ENCODE data around the gene RIC8B. TPM values are rescaled to one million over a fixed set of nuclear protein-coding genes. Genes with fewer than 3 reads are reported as not detected.
A peak's percentile ranks its signal among the peaks of the same experiment; 100 is the strongest.

The RIC8B gene
- total RNA-seq, 1 donor from 2014 or later, result 19.7 TPM

DNA sequence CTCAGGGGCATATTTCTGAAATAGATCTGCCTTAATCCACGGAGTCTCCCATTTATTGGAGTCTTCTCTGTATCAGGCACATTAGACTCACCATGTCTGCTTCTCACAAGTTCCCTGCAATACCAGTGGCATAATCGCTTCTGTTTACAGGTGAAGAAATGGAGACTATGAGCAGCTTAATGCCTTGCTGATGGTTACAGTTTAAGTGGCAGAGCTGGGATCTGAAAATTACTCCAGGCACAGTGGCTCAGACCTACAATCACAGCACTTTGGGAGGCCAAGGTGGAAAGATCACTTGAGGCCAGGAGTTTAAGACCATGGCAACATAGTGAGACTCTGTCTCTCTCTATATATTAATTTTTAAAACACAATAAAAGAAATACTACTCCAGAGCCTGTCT, 7.3 kb upstream of the RIC8B start:
- H3K4me3 Mint-ChIP-seq (ENCODE audit: unreplicated experiment), result no peak overlapping the region
- Histone ChIP-seq H3K79me2 (ENCODE audit: insufficient read depth, low read length) (no peaks in the 10 kb centered on the region), H3K4me1 (ENCODE audit: insufficient read depth, low read length) (peaks cover 32% of the 10 kb centered on the region), H3K36me3 (ENCODE audit: insufficient read depth, low read length) (no peaks in the 10 kb centered on the region), H3K4me2 (ENCODE audit: low read length) (no peak overlapping the region), H3K27ac (ENCODE audit: low read depth, low read length) (peak overlapping the region; percentile 16), H2AFZ (ENCODE audit: low read depth, low read length) (peak overlapping the region; percentile 37), H3K9me3 (ENCODE audit: insufficient read depth, low read depth, low read length) (no peaks in the 10 kb centered on the region), H3K27me3 (ENCODE audit: insufficient read depth, low read length) (no peaks in the 10 kb centered on the region), H4K20me1 (ENCODE audit: insufficient read depth, low read length) (no peaks in the 10 kb centered on the region), H3K4me3 (ENCODE audit: insufficient read depth, low read depth, low read length) (no peak overlapping the region), H3K9ac (ENCODE audit: low read length) (no peak overlapping the region)
- DNase-seq (ENCODE audit: low read depth) (no peak), FAIRE-seq (peak; percentile 23)
- peak overlapping the region; percentile 79 for H3K27ac Mint-ChIP-seq (ENCODE audit: unreplicated experiment)
- peaks cover 43% of the 10 kb centered on the region for H3K4me1 Mint-ChIP-seq (ENCODE audit: low read depth, unreplicated experiment)
- TF ChIP-seq EZH2 (IDR thresholded peaks at IDR 0.05; ENCODE audit: insufficient read depth, low read length), result no peak
- TF ChIP-seq, protein P1, sequence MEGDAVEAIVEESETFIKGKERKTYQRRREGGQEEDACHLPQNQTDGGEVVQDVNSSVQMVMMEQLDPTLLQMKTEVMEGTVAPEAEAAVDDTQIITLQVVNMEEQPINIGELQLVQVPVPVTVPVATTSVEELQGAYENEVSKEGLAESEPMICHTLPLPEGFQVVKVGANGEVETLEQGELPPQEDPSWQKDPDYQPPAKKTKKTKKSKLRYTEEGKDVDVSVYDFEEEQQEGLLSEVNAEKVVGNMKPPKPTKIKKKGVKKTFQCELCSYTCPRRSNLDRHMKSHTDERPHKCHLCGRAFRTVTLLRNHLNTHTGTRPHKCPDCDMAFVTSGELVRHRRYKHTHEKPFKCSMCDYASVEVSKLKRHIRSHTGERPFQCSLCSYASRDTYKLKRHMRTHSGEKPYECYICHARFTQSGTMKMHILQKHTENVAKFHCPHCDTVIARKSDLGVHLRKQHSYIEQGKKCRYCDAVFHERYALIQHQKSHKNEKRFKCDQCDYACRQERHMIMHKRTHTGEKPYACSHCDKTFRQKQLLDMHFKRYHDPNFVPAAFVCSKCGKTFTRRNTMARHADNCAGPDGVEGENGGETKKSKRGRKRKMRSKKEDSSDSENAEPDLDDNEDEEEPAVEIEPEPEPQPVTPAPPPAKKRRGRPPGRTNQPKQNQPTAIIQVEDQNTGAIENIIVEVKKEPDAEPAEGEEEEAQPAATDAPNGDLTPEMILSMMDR (IDR thresholded peaks at IDR 0.05; ENCODE audit: insufficient read depth, low read depth, low read length), result no peak
- H3K9me3 Mint-ChIP-seq (ENCODE audit: unreplicated experiment), result no peaks in the 10 kb centered on the region
- no peaks in the 10 kb centered on the region for H3K27me3 Mint-ChIP-seq (ENCODE audit: low read depth, unreplicated experiment)
- no peaks in the 10 kb centered on the region for H3K36me3 Mint-ChIP-seq (ENCODE audit: low read depth, unreplicated experiment)

DNA sequence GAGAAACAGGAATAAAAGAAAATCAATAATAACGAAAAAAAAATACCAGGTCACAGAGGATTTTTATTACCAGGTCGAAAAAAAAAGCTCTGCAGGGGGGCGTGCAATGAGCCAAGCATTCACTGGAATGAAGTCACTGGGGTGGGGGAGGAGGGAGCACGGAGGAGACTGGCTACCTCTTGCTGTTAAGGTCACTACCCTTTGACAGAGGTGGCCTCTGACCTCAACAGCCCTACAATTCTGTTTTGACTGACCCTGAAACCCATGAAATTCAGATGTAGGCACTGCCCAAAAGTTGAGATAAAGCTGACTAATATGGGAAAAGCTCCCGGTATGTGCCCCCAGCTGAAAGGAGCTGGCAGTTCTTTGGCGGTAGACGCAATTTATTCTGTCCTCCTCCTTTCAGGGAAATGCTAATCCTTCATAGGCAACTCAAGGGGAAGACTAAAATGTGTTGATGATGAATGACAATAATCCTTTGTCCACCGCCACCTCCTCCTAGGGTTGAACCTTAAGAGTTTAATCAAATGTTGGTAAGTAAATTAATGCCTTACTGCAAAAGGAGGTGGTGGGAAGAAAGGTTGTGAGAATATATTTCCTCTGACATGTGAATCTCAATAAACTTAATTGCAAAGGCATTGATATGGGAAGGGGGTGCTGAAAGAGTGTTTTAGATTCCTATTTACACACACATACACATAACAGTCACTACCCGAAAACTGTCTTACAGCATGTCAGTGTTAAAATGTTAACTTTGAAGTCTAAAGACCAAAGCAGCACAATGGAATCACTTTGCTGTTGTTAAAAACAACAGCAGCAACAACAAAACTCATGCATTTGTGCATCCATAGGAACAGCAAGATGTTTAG, 6.3 kb upstream of the RIC8B start:
- no peaks in the 10 kb centered on the region for H3K79me2 ChIP-seq (ENCODE audit: insufficient read depth, low read length)
- Mint-ChIP-seq H3K27ac (ENCODE audit: unreplicated experiment) (peak overlapping the region; percentile 95), H3K4me1 (ENCODE audit: low read depth, unreplicated experiment) (peaks cover 43% of the 10 kb centered on the region), H3K27me3 (ENCODE audit: low read depth, unreplicated experiment) (no peaks in the 10 kb centered on the region), H3K36me3 (ENCODE audit: low read depth, unreplicated experiment) (no peaks in the 10 kb centered on the region), H3K4me3 (ENCODE audit: unreplicated experiment) (peak overlapping the region; percentile 43), H3K9me3 (ENCODE audit: unreplicated experiment) (no peaks in the 10 kb centered on the region)
- H3K4me2 ChIP-seq (ENCODE audit: low read length), result peak overlapping the region; percentile 76
- no peaks in the 10 kb centered on the region for H3K27me3 ChIP-seq (ENCODE audit: insufficient read depth, low read length)
- TF ChIP-seq, protein P1 (IDR thresholded peaks at IDR 0.05; ENCODE audit: insufficient read depth, low read depth, low read length), result no peak
- TF ChIP-seq EZH2 (IDR thresholded peaks at IDR 0.05; ENCODE audit: insufficient read depth, low read length), result no peak
- FAIRE-seq (no peak), DNase-seq (ENCODE audit: low read depth) (peak; percentile 64)
- no peak overlapping the region for H2AFZ ChIP-seq (ENCODE audit: low read depth, low read length)
- H3K9ac ChIP-seq (ENCODE audit: low read length), result peak overlapping the region; percentile 58
- no peaks in the 10 kb centered on the region for H4K20me1 ChIP-seq (ENCODE audit: insufficient read depth, low read length)
- peak overlapping the region; percentile 70 for H3K27ac ChIP-seq (ENCODE audit: low read depth, low read length)
- H3K4me3 ChIP-seq (ENCODE audit: insufficient read depth, low read depth, low read length), result peak overlapping the region; percentile 38
- no peaks in the 10 kb centered on the region for H3K9me3 ChIP-seq (ENCODE audit: insufficient read depth, low read depth, low read length)
- H3K36me3 ChIP-seq (ENCODE audit: insufficient read depth, low read length), result no peaks in the 10 kb centered on the region
- peaks cover 32% of the 10 kb centered on the region for H3K4me1 ChIP-seq (ENCODE audit: insufficient read depth, low read length)

DNA sequence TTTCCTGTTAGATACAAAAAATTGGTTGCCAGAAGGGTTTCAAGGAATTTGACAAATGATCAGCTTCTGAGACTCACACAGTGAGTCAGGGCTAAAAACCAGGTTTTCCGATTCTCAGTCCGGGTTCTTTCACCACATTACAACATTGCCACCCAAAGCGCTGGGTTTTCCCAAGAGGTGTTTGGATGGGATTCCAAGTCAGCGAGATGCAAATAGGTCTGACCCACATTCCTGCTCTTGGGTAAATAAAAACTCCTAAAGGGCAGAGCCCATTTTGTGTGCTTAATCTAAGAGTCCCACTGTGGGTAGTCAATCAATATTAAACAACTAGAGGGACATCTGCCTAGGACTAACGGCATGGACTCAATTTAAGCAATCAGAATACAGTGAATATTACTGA, 5.4 kb upstream of the RIC8B start:
- FAIRE-seq (no peak), DNase-seq (ENCODE audit: low read depth) (peak; percentile 87)
- Histone ChIP-seq H4K20me1 (ENCODE audit: insufficient read depth, low read length) (no peaks in the 10 kb centered on the region), H3K27ac (ENCODE audit: low read depth, low read length) (peak overlapping the region; percentile 70), H2AFZ (ENCODE audit: low read depth, low read length) (no peak overlapping the region), H3K9ac (ENCODE audit: low read length) (peak overlapping the region; percentile 58), H3K27me3 (ENCODE audit: insufficient read depth, low read length) (no peaks in the 10 kb centered on the region), H3K9me3 (ENCODE audit: insufficient read depth, low read depth, low read length) (no peaks in the 10 kb centered on the region), H3K4me2 (ENCODE audit: low read length) (peak overlapping the region; percentile 76), H3K4me3 (ENCODE audit: insufficient read depth, low read depth, low read length) (peak overlapping the region; percentile 38), H3K36me3 (ENCODE audit: insufficient read depth, low read length) (no peaks in the 10 kb centered on the region), H3K4me1 (ENCODE audit: insufficient read depth, low read length) (peaks cover 32% of the 10 kb centered on the region), H3K79me2 (ENCODE audit: insufficient read depth, low read length) (no peaks in the 10 kb centered on the region)
- peak overlapping the region; percentile 95 for H3K27ac Mint-ChIP-seq (ENCODE audit: unreplicated experiment)
- H3K4me3 Mint-ChIP-seq (ENCODE audit: unreplicated experiment), result peak overlapping the region; percentile 7
- no peaks in the 10 kb centered on the region for H3K36me3 Mint-ChIP-seq (ENCODE audit: low read depth, unreplicated experiment)
- H3K27me3 Mint-ChIP-seq (ENCODE audit: low read depth, unreplicated experiment), result no peaks in the 10 kb centered on the region
- H3K4me1 Mint-ChIP-seq (ENCODE audit: low read depth, unreplicated experiment), result peaks cover 43% of the 10 kb centered on the region
- H3K9me3 Mint-ChIP-seq (ENCODE audit: unreplicated experiment), result no peaks in the 10 kb centered on the region
- TF ChIP-seq, protein P1 (IDR thresholded peaks at IDR 0.05; ENCODE audit: insufficient read depth, low read depth, low read length), result no peak
- TF ChIP-seq EZH2 (IDR thresholded peaks at IDR 0.05; ENCODE audit: insufficient read depth, low read length), result no peak

Measured in astrocyte (in vitro differentiated cells and primary cell).